GM12892 (cell line): ENCODE data around the gene SLC7A4. TPM values are rescaled to one million over a fixed set of nuclear protein-coding genes. Genes with fewer than 3 reads are reported as not detected.
"Not testable (repeated sequence)": the region's sequence is repeated elsewhere in the genome, so short reads cannot be mapped to it uniquely, and the experiment has no call there.

ENCODE experiments used
- DNase-seq: peaks from one replicate; pipeline ENCODE4 v3.0.0; 2011; ENCODE audit not compliant: insufficient read length
- FAIRE-seq: peaks from 2 replicates; lab custom pipeline; 2011; peaks lifted over from hg19 to GRCh38; lab: Jason Lieb, UNC
- POLR2A ChIP-seq: IDR thresholded peaks from 2 replicates; pipeline ENCODE4 v1.6.1; 2011; ENCODE audit warnings: low read depth, low read length, control low read depth
- POLR2AphosphoS5 ChIP-seq: IDR thresholded peaks from 2 replicates; pipeline ENCODE4 v1.6.1; 2011; ENCODE audit warnings: low read depth, low read length, control low read depth
- TAF1 ChIP-seq: IDR thresholded peaks from 2 replicates; pipeline ENCODE4 v1.6.1; 2011; ENCODE audit warnings: low read depth, mild to moderate bottlenecking, control low read depth, low read length, borderline replicate concordance
- polyA plus RNA-seq: library from polyadenylated mRNA; unstranded; fragments of >200 nt; gene quantifications from one replicate; pipeline ENCODE4 v1.2.1, GENCODE V29; 2012; ENCODE audit warnings: missing spikeins, inconsistent platforms; ENCODE audit not compliant: missing spikeins

SLC7A4 gene
- not detected for polyA plus RNA-seq

GRCh38 chr22:21032037-21032867, at the start of gene SLC7A4:
Gene SLC7A4 (minus strand): TSS chr22:21032561. CDS start chr22:21031812, 749 bp downstream.
- TF ChIP-seq TAF1: no peak
- no peak for TF ChIP-seq POLR2AphosphoS5
- no peak for TF ChIP-seq POLR2A
- no peak for FAIRE-seq
- no peak for DNase-seq

- DNase-seq (no peak), FAIRE-seq (no peak)
- TF ChIP-seq POLR2A (no peak), POLR2AphosphoS5 (no peak), TAF1 (no peak)
Measured at GRCh38 chr22:21080435-21081137, 48.2 kb upstream of the SLC7A4 start.

GRCh38 chr22:21079493-21079892, 47.1 kb upstream of the SLC7A4 start:
- no peak for DNase-seq
- FAIRE-seq: no peak
- no peak for TF ChIP-seq POLR2AphosphoS5

GRCh38 chr22:21078916-21079315, 46.6 kb upstream of the SLC7A4 start:
- DNase-seq (no peak), FAIRE-seq (no peak)
- TF ChIP-seq POLR2AphosphoS5: no peak
- TF ChIP-seq TAF1: no peak
- no peak for TF ChIP-seq POLR2A

GRCh38 chr22:21077884-21078508, 45.6 kb upstream of the SLC7A4 start:
- no peak for FAIRE-seq
- DNase-seq: no peak
- TF ChIP-seq POLR2A (no peak), TAF1 (no peak), POLR2AphosphoS5 (no peak)

GRCh38 chr22:21076912-21077625, 44.7 kb upstream of the SLC7A4 start:
- FAIRE-seq (no peak), DNase-seq (no peak)
- TF ChIP-seq POLR2AphosphoS5: no peak
- no peak for TF ChIP-seq TAF1
- TF ChIP-seq POLR2A: no peak

GRCh38 chr22:21075516-21076138, 43.3 kb upstream of the SLC7A4 start:
- no peak for DNase-seq
- FAIRE-seq: no peak
- TF ChIP-seq POLR2A (no peak), POLR2AphosphoS5 (no peak), TAF1 (no peak)

- DNase-seq (no peak), FAIRE-seq (no peak)
- TF ChIP-seq POLR2AphosphoS5 (no peak), TAF1 (no peak), POLR2A (no peak)
Measured at GRCh38 chr22:21074102-21074715, 41.8 kb upstream of the SLC7A4 start.

GRCh38 chr22:21073482-21073881, 41.1 kb upstream of the SLC7A4 start:
- DNase-seq (no peak), FAIRE-seq (no peak)
- no peak for TF ChIP-seq POLR2AphosphoS5
- no peak for TF ChIP-seq POLR2A
- no peak for TF ChIP-seq TAF1

- no peak for FAIRE-seq
- DNase-seq: no peak
- TF ChIP-seq TAF1 (no peak), POLR2AphosphoS5 (no peak), POLR2A (no peak)
Measured at GRCh38 chr22:21073023-21073422, 40.7 kb upstream of the SLC7A4 start.

GRCh38 chr22:21071796-21072195, 39.4 kb upstream of the SLC7A4 start:
- DNase-seq, FAIRE-seq: not testable (repeated sequence)
